Left lobe of liver (tissue), 2 donors: Measurements from ENCODE around the gene PTPRD. TPM values are rescaled to one million over a fixed set of nuclear protein-coding genes. Genes with fewer than 3 reads are reported as not detected.
"Not testable (repeated sequence)": the region's sequence is repeated elsewhere in the genome, so short reads cannot be mapped to it uniquely, and the experiment has no call there.

ENCODE experiments used
- ATAC-seq: fragments of 200-7000 bp; cut with Tn5 transposase; one replicate; pipeline ENCODE4 v1.9.1; 2020; ENCODE audit warnings: mild to moderate bottlenecking, moderate library complexity
- DNase-seq: peaks from one replicate; pipeline ENCODE4 v3.0.0-alpha.2; 2020; ENCODE audit warnings: low spot score
- total RNA-seq: library from RNA; stranded (reverse); gene quantifications from one replicate; pipeline ENCODE4 v1.2.1, GENCODE V29; 2021
- donor health status: DM: no; HTN: no; CAD: no; lungs with moderate emphysema.
- donor health status: DM: no; HTN: yes; CAD: no.

The PTPRD gene
- total RNA-seq, 1 donor from 2014 or later, result 29.4 TPM

DNA sequence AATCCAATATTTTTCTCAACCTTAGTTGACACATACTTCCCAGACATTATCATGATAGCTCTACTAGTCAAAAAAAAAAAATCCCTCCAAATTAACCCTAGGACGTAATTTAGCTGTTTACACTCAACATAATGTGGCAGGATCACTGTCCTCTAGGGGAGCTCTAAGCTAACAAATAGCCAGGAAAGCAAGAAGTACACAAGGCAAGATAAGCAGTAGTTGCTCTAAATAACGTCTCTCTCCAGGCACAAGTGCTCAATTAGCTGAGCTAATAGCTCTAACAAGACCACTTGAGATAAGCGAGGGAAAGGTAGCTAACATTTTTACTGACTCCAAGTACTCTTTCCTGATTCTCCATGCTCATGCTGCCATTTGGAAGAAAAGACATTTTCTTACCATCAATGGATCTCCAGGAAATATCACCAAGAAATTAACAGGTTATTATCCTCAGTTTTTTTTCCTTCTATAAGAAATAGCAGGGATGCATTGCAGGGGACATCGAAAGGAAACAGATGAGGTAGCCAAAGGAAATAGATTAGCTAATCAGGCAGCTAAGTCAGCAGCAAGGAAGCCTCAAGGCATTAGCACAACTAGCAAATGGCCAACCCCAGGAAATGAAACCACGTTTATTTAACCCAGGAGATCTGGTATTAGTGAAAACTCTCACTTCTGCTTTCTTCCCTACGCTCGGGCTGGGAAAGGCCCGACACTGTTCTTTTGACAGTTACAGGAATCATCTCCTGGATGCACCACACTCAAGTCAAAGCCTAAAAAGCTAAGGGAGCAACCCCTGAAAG is 614.1 kb downstream of the PTPRD start:
- peak; percentile 12 for ATAC-seq
- DNase-seq, result no peak

DNA sequence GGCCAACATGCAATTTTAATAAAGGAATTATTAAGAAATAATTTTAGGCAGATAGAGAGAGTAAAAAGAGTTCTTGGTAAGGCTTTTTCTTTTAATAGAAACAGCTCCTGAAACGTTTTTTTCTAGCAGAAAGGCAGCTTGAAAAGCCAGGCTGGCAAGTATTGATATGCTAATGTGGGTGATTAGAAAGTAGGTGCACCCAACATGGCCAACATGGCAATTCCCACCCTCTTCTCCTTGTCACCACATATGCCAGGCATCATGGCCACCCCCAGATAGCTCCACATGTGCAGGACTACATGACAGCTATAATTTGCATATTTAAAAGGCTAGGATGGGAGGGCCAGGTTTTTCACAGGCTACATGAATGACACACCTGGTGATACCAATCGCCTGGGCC is 615.2 kb downstream of the PTPRD start:
- ATAC-seq, result no peak

DNA sequence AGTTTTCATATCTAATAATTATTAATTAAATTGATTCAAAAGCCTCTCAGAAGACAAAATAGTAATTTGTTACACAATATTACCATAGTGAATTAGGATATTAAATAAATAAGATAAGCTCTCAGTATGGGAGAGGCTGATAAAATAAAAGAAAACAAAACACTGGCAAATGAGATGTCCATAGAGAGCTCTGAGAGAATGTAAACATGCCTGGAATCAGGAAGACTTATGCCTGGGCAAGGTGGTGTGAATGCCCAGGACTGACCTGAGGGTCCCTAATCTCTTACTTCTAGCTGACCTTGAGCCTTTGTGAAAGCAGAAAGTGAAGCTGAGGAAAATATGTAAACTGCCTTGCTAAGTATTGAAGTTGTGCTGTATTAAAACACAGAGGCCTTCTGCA is 616.5 kb downstream of the PTPRD start:
- ATAC-seq, result no peak
- DNase-seq, result no peak

More for the DNA sequence above, 615.2 kb downstream of the PTPRD start:
- no peak for DNase-seq

DNA sequence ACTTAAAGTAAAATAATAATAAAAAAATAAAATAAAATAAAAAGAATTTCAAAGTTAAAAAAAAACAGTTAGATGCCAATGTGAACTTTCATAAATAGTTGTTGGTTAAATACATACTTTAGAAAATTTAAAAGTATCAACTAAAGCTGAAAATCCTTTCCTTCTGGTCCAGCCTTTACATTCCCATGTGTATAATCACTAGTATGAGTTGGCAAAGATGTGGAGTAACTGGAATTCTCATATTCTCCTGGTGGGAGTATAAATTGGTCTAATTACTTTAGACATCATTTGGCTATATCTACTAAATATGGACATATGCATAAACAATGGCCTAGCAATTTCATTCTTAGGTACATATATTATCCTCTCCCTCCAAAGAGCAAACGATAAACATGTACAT is 619.9 kb downstream of the PTPRD start:
- DNase-seq, result no peak

DNA sequence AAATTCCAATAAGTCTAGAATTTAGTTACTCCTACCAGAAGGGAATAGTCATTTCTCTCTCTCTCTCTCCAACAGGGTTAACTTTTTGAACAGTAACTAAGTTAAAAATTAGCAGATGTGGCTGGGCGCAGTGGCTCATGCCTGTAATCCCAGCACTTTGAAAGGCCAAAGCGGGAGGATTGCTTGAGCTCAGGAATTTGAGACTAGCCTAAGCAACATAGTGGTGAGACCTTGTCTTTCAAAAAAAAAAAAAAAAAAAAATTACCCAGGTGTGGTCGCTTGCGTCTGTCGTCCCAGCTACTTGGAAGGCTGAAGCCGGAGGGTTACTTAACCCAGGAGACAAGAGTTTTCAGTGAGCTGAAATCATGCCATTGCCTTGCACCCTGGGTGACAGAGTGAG is 639.7 kb downstream of the PTPRD start:
- ATAC-seq, result no peak
- DNase-seq, result no peak

More for the DNA sequence above, 619.9 kb downstream of the PTPRD start:
- no peak for ATAC-seq

DNA sequence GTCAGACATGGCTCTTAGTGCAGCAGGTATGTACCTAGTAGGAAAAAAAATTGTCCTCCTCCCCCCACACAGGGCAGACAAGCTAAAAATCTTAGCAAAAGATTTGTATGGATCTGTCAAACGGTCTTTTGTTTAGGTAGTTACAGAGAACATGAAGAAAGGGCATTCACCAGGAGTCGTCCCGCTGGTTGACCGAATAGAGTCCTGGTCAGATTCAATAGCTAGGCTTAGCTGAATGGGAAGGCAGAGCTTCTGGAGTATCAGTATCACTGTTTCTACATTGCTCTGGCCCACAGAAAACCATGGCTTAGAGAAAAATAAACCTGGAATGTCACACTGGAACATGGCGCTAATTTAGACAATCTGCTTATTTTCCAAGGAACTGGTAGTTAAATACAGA is 642.3 kb downstream of the PTPRD start:
- DNase-seq, result no peak
- no peak for ATAC-seq

DNA sequence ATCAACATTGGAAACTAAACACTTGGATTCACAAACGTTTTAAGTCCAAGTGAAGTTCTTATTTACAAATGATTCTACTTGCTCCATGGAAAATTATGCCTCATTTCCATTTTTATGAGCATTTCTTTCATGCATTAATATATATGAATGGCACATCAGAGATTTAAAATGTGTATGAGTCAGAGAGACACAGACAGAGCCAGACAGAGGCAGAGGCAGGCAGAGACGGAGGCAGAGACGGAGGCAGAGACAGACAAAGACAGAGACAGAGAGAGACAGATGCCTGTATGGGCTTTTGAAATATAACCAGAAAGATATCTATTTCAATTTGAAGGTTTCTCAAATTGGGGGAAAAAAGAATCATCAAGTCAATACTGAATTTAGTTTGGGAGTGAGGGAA is 649.0 kb downstream of the PTPRD start:
- DNase-seq, result no peak

DNA sequence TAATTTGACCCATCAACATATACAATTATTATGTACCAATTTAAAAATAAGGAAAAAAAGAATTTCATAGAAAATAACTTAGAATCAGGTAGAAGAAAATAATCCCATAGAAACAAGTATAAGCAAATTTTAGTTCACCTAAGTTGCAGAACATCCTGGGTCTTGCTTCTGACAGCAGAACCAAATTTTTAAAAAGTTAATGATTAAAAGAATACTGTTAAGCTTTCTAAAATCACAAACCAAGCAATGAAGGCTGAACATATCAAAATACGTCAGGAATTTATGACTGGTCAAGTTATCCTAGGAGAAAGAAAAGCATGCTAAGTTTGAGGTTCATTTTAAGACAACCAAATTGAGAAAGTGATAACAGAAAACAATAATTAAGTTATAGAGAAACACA is 650.9 kb downstream of the PTPRD start:
- ATAC-seq (no peak), DNase-seq (no peak)

More for the DNA sequence above, 649.0 kb downstream of the PTPRD start:
- no peak for ATAC-seq

DNA sequence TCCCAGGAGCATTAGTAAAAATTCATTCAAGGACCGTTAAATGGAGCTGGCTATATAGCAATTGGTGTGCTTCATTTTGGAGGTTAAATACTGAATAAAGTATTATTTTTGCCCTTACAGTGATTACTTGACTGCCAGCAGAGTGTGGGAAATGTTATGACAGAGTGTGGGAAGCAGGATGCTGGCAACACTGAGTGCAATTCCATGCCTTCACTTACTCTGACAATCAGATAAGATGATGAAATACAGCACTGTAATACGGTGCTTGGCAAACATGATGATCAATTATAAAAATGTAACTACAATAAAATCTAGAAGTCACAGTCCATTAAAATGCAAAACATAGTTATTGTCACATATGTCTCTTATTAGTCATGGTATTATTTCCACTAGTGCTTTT is 651.3 kb downstream of the PTPRD start:
- no peak for DNase-seq
- no peak for ATAC-seq

DNA sequence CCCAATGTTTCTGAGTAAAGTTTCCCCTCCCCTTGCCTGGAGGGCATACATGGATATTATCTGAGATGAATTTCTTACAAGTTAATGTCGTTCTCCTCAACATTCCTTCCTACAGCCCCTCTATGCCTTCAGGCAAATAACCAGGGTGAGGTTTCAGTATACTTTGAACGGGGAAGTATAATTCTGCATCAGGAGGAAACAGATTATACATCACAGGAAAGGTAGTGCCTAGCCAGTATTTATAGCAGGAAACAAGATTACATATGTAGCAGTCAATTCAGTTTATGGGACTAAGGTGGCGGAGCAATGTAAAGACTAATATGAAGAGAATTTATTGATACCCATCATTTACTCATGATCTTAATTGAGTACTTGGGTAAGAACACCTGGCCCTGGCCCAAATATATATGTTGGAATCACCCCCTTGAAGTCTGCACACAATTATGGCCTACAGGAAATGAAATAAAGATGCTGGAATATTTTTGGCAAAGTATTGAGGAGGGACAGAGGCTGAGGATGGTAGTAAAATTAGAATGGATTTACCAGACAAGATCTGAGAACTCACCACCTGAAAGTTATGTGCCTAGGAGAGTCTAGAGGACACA is 661.1 kb downstream of the PTPRD start:
- ATAC-seq (no peak), DNase-seq (no peak)

DNA sequence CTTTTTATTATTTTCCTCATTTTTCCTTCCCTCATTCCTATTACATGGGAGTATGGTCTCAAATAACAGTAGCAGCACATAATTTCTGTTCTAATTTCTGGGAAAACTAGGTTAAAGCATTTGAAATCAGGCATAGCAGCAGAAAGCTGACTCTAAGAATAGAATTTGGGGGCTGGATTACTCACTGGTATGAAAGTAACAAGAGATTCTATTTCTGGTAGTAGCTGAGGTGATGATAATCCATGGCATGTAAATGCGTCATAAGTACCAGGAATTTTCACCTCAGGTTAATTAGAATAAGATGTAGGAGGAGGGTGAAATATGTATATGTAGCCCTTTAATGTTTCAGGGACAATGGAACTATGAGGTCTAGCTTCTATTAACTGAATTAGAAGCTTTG is 662.0 kb downstream of the PTPRD start:
- DNase-seq, result no peak
- no peak for ATAC-seq

DNA sequence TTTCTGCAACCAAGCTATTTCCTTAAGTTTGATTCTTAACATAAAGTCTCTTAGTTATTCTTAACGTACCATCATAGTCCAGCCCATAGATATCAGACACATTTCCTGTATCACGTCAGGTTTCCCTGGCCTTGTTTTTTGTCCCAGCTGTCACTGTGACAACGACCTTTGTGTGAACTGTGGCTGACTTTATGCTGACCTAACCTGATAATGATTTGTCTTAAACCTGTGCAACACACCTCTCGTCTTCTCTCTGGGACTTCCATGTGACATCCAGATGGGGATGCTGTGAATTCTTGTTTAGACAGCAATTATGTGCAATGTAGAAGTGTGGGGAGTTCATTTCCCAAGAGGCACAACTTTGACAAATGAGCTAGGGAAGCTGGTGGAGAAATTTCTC is 662.8 kb downstream of the PTPRD start:
- ATAC-seq (no peak), DNase-seq (no peak)

DNA sequence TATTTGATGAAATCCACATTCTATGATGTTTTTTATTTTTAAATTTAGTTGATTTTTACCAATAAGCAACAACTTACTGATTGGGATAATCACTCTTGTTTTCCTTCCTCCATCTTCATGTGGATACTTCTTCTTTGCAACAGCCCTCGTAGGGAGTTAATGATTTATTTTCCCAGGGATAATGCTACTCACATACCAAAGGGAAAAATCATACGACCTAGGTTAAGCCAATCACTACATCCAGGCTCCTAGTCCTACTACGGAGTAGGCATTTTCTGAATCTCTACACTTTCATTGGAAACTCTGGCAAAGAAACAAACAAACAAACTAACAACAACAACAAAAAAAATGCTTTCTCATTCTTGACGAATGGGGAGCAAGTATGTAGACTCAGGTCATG is 663.4 kb downstream of the PTPRD start:
- DNase-seq (no peak), ATAC-seq (no peak)

DNA sequence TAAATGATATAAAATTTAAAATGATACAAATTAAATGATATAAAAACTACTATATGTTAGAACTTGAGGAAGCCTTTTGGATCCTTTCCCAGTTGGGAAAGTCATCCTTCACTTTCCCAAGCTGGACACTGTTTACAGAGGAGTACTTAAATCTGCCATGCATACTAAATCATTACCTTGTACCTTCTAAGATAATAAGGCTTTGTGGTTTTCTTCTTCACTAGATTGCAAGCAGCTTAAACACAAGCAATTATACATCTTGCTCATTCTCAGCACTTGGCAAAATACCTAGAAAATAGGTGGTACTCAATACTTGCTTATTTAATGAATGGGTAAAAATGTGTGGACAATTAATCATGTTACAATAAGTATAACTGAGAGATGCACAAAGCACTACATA is 666.8 kb downstream of the PTPRD start:
- ATAC-seq, result no peak
- no peak for DNase-seq

DNA sequence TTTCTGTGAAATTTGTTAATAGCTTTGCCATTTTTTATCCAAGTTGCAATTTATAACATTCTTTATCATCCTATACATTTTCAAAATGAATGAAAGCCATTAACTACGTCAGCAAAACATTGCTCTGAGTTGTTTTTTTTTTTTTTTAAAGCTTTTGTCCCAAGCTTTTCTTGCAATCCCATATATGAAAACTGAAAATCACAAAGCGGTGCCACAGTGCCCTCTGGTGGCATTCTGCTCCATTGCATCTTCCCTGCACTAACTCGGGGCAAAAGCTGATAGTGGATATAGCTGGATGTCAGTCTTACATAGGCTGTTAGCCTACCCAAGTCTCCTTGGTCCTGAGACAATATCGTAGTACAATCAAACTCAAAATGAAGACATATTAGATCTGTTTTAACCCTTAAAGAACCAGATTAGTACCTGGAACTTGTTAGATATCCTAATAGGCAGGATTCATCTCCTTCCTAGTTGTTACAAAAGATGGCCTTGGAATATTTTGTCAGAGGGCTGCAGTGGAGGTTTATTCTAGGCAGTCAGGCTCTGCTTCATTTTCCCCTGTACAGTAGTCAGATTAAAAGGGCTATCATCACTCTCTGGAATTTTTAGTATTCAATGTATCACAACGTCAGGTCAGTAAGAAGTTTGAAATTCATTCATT is 669.9 kb downstream of the PTPRD start:
- DNase-seq (peak; percentile 63), ATAC-seq (peak; percentile 97)

DNA sequence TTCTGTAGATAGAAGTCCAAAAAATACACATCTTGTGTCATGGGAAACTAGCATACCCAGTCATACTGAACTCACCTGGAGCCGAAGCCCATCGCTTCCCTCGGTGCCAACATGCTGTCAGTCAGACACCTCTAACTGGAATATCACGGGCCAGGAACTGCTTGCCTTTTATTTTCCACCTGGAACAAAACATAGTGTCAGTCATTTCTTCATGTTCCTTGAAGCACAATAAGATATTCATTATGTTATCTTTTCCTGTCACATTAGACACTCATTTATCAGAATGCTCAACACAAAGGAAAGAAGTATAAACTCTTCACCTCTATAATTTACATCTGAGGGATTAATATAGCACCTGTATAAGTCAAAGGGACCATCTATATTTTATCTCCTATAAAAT is 674.4 kb downstream of the PTPRD start:
- DNase-seq, result no peak
- no peak for ATAC-seq

DNA sequence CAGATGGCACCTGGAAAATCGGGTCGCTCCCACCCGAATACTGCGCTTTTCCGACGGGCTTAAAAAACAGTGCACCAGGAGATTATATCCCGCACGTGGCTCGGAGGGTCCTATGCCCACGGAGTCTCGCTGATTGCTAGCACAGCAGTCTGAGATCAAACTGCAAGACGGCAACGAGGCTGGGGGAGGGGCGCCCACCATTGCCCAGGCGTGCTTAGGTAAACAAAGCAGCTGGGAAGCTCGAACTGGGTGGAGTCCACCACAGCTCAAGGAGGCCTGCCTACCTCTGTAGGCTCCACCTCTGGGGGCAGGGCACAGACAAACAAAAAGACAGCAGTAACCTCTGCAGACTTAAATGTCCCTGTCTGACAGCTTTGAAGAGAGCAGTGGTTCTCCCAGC is 681.3 kb downstream of the PTPRD start:
- ATAC-seq, DNase-seq: not testable (repeated sequence)

DNA sequence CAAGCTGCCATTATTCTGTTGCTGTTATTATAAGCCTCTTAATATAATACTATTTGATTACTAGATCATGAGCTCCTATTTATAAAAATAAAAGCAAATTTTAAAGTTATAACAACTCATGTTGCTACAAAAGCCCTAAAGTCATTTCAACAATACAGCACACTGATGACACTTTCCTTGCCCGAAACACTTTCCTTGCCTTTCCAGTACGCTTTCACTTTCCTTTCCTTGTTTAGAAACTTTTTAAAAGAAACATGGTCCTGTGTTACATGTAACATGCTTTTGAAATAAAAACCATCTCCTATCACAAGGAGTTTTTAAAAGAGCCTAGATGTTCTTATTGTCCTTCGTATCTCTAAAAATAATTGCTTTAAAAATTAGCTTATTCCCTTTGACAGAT is 688.4 kb downstream of the PTPRD start:
- ATAC-seq, result no peak
- DNase-seq, result no peak

DNA sequence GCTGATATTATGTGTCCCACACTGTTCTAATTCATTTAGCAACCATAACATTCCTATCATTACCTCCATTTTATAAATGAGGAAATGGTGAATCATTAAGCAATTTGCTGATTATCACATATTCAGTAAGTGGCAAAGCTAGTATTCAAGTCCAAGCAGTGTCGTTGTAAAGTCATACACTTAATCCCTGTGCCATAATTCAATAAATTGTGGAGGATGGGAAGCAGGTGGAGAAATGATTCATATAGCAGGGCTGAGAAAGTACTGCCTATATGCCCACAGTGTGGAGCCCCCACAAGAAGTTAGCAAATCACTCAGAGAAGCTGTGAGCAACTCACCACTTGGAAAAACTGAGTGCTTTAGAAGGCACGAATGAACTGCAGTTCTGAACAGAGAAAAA is 691.0 kb downstream of the PTPRD start:
- DNase-seq, result no peak
- no peak for ATAC-seq

DNA sequence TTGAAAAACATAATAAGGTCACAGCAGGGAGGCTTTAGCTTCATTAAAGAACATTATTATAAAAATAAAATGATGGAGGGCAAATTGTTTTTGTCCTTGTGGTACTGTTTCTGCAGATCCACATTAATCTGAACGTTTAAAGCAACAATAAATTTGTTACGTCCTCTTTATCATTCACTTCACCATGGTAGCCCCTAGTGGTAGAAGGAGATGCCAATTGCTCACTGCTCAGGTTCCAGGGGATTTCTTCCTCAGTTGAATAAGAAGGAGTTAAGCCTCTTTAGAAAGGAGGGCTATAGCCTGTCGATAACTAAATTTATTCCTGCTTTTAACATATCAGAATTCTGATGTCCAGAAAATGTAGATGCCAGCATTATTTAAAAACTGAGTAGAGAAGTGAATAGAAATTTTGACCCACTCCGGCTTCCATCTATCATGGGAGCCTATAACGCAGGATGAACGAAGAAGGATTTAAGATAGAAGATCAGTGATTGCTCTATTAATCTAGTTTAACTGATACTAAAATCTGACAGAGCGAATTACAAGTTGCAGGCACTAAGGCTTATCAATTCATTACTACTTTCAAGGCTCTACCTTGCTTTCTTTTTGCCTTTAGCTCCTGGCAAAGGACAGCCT is 692.3 kb downstream of the PTPRD start:
- no peak for DNase-seq
- no peak for ATAC-seq

DNA sequence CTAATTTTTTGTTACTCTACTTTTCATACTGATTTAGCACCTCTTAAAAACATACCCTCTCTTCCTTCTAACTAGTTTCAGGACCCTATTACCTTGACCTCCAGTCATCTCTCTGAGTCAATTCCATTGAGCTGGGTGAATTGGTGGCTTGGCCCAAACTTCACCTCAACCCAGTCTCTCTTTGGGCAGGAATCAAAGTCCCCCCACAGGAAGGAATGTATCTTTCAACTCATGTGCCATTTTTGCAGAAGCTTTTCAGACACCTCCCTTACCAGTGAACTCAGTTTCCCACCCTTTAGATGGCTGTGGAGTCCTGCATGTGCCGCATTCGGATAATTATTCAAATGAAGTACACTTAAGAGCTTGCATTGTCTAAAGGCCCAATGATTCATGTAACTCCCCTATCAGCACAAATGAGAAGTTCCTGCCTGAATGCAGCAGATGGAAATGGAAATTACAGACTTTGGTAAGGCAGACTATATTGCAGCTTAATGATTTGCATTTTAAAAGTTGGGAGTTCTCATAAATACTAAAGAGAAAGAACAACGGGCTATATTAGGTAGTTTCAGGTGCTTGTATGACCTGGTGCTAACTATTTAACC is 693.5 kb downstream of the PTPRD start:
- DNase-seq, result no peak
- no peak for ATAC-seq
